Muscle layer of duodenum (tissue), 2 donors: ENCODE data around the gene GALNT16.
"Not testable (repeated sequence)": the region's sequence is repeated elsewhere in the genome, so short reads cannot be mapped to it uniquely, and the experiment has no call there.

Experiments used
- H3K27ac ChIP-seq: one replicate; pipeline ENCODE4 v1.7.0; 2013; ENCODE audit warnings: mild to moderate bottlenecking, low read length
- H3K27me3 ChIP-seq: one replicate; pipeline ENCODE4 v1.7.0; 2013; ENCODE audit warnings: low read depth, mild to moderate bottlenecking, control low read depth, low read length
- H3K36me3 ChIP-seq, 2 donors: one replicate each; pipeline ENCODE4 v1.7.0; 2013; ENCODE audit warnings: low read length in 2 of 2, control low read depth in 1 of 2, mild to moderate bottlenecking in 1 of 2; ENCODE audit not compliant: insufficient read depth in 2 of 2, control insufficient read depth in 1 of 2
- H3K4me1 ChIP-seq, 2 donors: one replicate each; pipeline ENCODE4 v1.7.0; 2013; ENCODE audit warnings: low read length in 2 of 2, mild to moderate bottlenecking in 2 of 2, control low read depth in 1 of 2, moderate library complexity in 1 of 2; ENCODE audit not compliant: insufficient read depth in 2 of 2, control insufficient read depth in 1 of 2
- H3K4me3 ChIP-seq, 2 donors: one replicate each; pipeline ENCODE4 v1.7.0; 2013; ENCODE audit warnings: low read length in 2 of 2, low read depth in 1 of 2, mild to moderate bottlenecking in 1 of 2
- H3K9me3 ChIP-seq, 2 donors: one replicate each; pipeline ENCODE4 v1.7.0; 2013; ENCODE audit warnings: low read length in 2 of 2, control low read depth in 1 of 2, mild to moderate bottlenecking in 1 of 2; ENCODE audit not compliant: control insufficient read depth in 1 of 2
- donor health status: healthy.

GALNT16 gene

GRCh38 chr14:69287098-69288010 is 27.4 kb downstream of the GALNT16 start:
- H3K27ac ChIP-seq = peak overlapping the region; percentile 21
- no peaks in the 10 kb centered on the region for H3K27me3 ChIP-seq
- H3K36me3 ChIP-seq = no peaks in the 10 kb centered on the region
- H3K9me3 ChIP-seq = no peaks in the 10 kb centered on the region
- H3K4me3 ChIP-seq = no peak overlapping the region
- peaks cover 0 to 19% of the 10 kb centered on the region in 2 donors for H3K4me1 ChIP-seq

GRCh38 chr14:69288011-69288771 is 28.2 kb downstream of the GALNT16 start:
- no peak overlapping the region for H3K4me3 ChIP-seq
- H3K27ac ChIP-seq = peak overlapping the region; percentile 21
- H3K27me3 ChIP-seq = no peaks in the 10 kb centered on the region
- H3K9me3 ChIP-seq = no peaks in the 10 kb centered on the region
- H3K4me1 ChIP-seq = peaks cover 0 to 19% of the 10 kb centered on the region in 2 donors
- no peaks in the 10 kb centered on the region for H3K36me3 ChIP-seq

- Histone ChIP-seq H3K9me3 (no peaks in the 10 kb centered on the region), H3K36me3 (no peaks in the 10 kb centered on the region), H3K27ac (no peak overlapping the region), H3K4me3 (no peak overlapping the region), H3K27me3 (no peaks in the 10 kb centered on the region), H3K4me1 (peaks cover 0 to 19% of the 10 kb centered on the region in 2 donors)
These were observed 29.2 kb downstream of the GALNT16 start for GRCh38 chr14:69288956-69289705.

- Histone ChIP-seq H3K27ac (peak overlapping the region; percentile 31), H3K4me1 (peaks cover 0 to 19% of the 10 kb centered on the region in 2 donors), H3K9me3 (no peaks in the 10 kb centered on the region), H3K36me3 (no peaks in the 10 kb centered on the region), H3K4me3 (no peak overlapping the region), H3K27me3 (no peaks in the 10 kb centered on the region)
These were observed 30.0 kb downstream of the GALNT16 start for GRCh38 chr14:69289811-69290520.

GRCh38 chr14:69290881-69291280 is 30.9 kb downstream of the GALNT16 start:
- H3K4me1 ChIP-seq = peaks cover 0 to 19% of the 10 kb centered on the region in 2 donors
- H3K27ac ChIP-seq = peak overlapping the region; percentile 31
- H3K27me3 ChIP-seq = not testable (repeated sequence)

GRCh38 chr14:69291396-69291795 is 31.4 kb downstream of the GALNT16 start:
- Histone ChIP-seq H3K4me3 (no peak overlapping the region), H3K27ac (no peak overlapping the region), H3K9me3 (no peaks in the 10 kb centered on the region), H3K36me3 (no peaks in the 10 kb centered on the region), H3K4me1 (peaks cover 0 to 19% of the 10 kb centered on the region in 2 donors), H3K27me3 (no peaks in the 10 kb centered on the region)

More at GRCh38 chr14:69290881-69291280, 30.9 kb downstream of the GALNT16 start:
- H3K4me3 ChIP-seq, H3K36me3 ChIP-seq, H3K9me3 ChIP-seq: not testable (repeated sequence)

DNA sequence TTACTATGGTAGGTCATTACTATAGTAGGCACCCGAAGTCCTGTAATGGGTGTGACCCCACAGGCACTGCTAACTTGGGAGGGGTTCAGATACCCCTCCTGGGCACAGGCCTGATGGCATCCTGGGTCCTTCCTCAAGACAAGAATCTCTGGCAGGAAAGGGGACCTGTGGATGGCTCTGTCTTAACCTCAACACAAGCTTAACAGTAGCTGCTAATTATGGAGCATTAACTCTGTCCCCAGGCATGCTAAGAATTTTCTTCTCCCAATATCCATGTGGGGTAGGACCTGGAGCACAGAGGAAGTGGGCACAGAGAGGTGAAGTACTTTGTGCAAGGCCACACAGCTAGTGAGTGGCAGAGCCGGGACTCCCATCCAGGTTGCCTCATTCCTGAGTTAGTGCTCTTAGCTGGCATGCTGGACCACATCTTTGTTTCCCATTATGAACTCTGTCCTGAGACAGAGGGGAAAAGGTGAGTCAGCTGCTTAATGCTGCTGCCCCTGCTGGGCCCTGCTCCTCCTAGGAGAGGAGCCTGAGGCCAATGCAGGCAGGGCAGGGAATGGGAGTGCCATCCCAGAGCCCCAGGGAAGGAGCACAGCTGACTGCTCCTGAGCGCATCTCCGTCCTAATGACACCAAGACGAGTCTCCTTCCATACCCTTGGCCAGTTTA is 32.1 kb downstream of the GALNT16 start:
- Histone ChIP-seq H3K4me1 (peaks cover 0 to 15% of the 10 kb centered on the region in 2 donors), H3K27me3 (no peaks in the 10 kb centered on the region), H3K27ac (no peak overlapping the region), H3K36me3 (no peaks in the 10 kb centered on the region), H3K9me3 (no peaks in the 10 kb centered on the region), H3K4me3 (no peak overlapping the region)

DNA sequence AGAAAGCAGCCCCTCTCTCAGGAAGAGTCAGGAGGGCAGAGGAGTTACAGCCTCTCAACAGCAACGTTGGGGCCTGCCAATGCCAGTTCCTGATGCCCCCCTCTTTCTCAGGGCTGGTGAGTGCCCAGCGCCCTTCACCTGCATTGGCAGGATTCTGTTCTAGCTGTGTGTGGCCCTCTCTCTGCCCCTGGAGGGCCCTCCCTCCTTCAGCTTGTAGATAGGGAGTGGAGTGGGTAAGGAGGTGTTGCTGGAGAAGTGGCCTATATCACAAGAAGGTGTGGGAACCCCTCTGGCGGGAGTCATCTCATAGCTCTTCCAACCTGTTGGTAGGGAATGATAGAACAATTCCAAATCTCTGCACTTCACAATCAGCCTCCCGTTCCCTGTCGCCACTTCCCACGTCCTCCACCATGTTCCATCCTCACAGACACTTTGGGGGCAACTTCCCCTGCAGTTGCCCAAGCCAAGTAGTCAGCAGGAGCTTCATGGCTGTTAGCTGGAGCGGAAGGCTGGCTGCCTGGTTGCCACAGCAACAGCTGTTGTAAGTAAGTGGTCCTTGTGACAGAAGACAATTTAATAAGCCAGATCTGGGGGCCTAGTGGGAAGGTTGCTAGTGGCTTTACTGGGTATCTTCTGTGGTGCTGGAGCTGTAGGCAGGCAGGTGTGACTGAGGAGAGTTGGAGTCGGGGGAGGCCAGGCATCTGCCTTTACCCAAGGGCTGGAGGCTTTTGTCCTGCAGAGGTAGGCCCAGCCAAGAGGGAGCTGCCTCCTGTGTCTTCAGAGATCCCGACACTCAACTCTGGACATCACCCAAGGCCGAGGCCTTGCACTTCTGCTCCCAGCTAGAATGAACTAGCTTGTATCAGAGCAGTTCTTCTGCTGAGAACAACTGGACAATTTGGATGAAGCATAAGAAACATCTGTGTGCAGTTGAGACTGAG is 38.4 kb downstream of the GALNT16 start:
- Histone ChIP-seq H3K9me3 (no peaks in the 10 kb centered on the region), H3K4me3 (no peak overlapping the region), H3K4me1 (no peaks in the 10 kb centered on the region), H3K27me3 (no peaks in the 10 kb centered on the region), H3K27ac (no peak overlapping the region), H3K36me3 (no peaks in the 10 kb centered on the region)

GRCh38 chr14:69299286-69300035 is 39.5 kb downstream of the GALNT16 start:
- Histone ChIP-seq H3K4me1 (no peaks in the 10 kb centered on the region), H3K27me3 (no peaks in the 10 kb centered on the region), H3K9me3 (no peaks in the 10 kb centered on the region), H3K27ac (no peak overlapping the region), H3K36me3 (no peaks in the 10 kb centered on the region), H3K4me3 (no peak overlapping the region)
